ENCODE measurements around the gene NRTN. TPM values are rescaled to one million over a fixed set of nuclear protein-coding genes. Genes with fewer than 3 reads are reported as not detected.

NRTN gene
- total RNA-seq, 2 experiments from 2014 or later, result 0.49 to 3.2 TPM

- Histone ChIP-seq H3K79me2 (ENCODE audit: insufficient read depth, low read depth, low read length) (no peaks in the 10 kb centered on the region), H3K4me3 (ENCODE audit: low read depth, low read length, poor library complexity, severe bottlenecking) (no peak overlapping the region), H3K36me3 (ENCODE audit: insufficient read depth, low read length) (no peaks in the 10 kb centered on the region), H2AFZ (ENCODE audit: low read length) (no peak overlapping the region), H3K27ac (ENCODE audit: low read depth, low read length, poor library complexity, severe bottlenecking) (no peak overlapping the region), H3K9me2 (ENCODE audit: insufficient read depth, low read length) (no peaks in the 10 kb centered on the region), H3K4me2 (ENCODE audit: low read length) (no peak overlapping the region), H3K4me1 (ENCODE audit: insufficient read depth, low read length, poor library complexity, severe bottlenecking) (peaks cover 47% of the 10 kb centered on the region), H4K20me1 (ENCODE audit: insufficient read depth, low read length) (no peaks in the 10 kb centered on the region), H3K9me3 (ENCODE audit: low read length) (no peaks in the 10 kb centered on the region)
- DNase-seq (ENCODE audit: low spot score), result no peak
- no peak for TF ChIP-seq CTCF (conservative IDR thresholded peaks at IDR 0.05; ENCODE audit: low read length)
- TF ChIP-seq EZH2phosphoT487 (IDR thresholded peaks at IDR 0.05; ENCODE audit: borderline replicate concordance, low read depth, low read length), result no peak
- POLR2A ChIA-PET, result no interaction called here
- no TSS peak for BruUV-seq (replicated peaks)
- CTCF ChIA-PET (ENCODE audit: unreplicated experiment), result interaction anchor here (1.0 kb wide), 1 partner anchor 21 kb away, joined by 3 read pairs; no protein-coding TSS in a partner anchor
- intact Hi-C loops (cut with micrococcal nuclease; ENCODE audit: unreplicated experiment), result no loop called here
Observed at GRCh38 chr19:5825178-5825577, 20.3 kb downstream of the NRTN start.

- Histone ChIP-seq H4K20me1 (ENCODE audit: insufficient read depth, low read length) (no peaks in the 10 kb centered on the region), H3K9me2 (ENCODE audit: insufficient read depth, low read length) (no peaks in the 10 kb centered on the region), H3K27ac (ENCODE audit: low read depth, low read length, poor library complexity, severe bottlenecking) (peak overlapping the region; percentile 91), H3K4me1 (ENCODE audit: insufficient read depth, low read length, poor library complexity, severe bottlenecking) (peaks cover 44% of the 10 kb centered on the region), H2AFZ (ENCODE audit: low read length) (peak overlapping the region; percentile 1; the same call in 1 of the 2 replicates), H3K9me3 (ENCODE audit: low read length) (no peaks in the 10 kb centered on the region), H3K4me3 (ENCODE audit: low read depth, low read length, poor library complexity, severe bottlenecking) (peak overlapping the region; percentile 72), H3K36me3 (ENCODE audit: insufficient read depth, low read length) (no peaks in the 10 kb centered on the region), H3K79me2 (ENCODE audit: insufficient read depth, low read depth, low read length) (no peaks in the 10 kb centered on the region), H3K4me2 (ENCODE audit: low read length) (peak overlapping the region; percentile 95)
- peak; percentile 36; the same call in 1 of the 2 replicates for TF ChIP-seq CTCF (conservative IDR thresholded peaks at IDR 0.05; ENCODE audit: low read length)
- TF ChIP-seq EZH2phosphoT487 (IDR thresholded peaks at IDR 0.05; ENCODE audit: borderline replicate concordance, low read depth, low read length), result no peak
- no TSS peak for BruUV-seq (replicated peaks)
- peak; percentile 94 for DNase-seq (ENCODE audit: low spot score)
- POLR2A ChIA-PET, result interaction anchor here (0.6 to 1.2 kb wide), 2 partner anchors 126 to 321 kb away, joined by 3 read pairs; no protein-coding TSS in a partner anchor
- intact Hi-C loops (cut with micrococcal nuclease; ENCODE audit: unreplicated experiment), result loop anchor here (1.0 kb wide), 3 partner anchors 22 to 123 kb away; partner anchors contain the start of gene VMAC
- CTCF ChIA-PET (ENCODE audit: unreplicated experiment), result no interaction called here
Observed at GRCh38 chr19:5826531-5827341, 21.9 kb downstream of the NRTN start.
